Kasumi-1 (cell line): Measurements from ENCODE around the gene KLLN.
"Not testable (repeated sequence)": the region's sequence is repeated elsewhere in the genome, so short reads cannot be mapped to it uniquely, and the experiment has no call there.

Experiments
- DNase-seq, 2 experiments: peaks; one replicate each; lab custom pipeline; 2025; lab: John Stamatoyannopoulos, UW

The KLLN gene

GRCh38 chr10:87866412-87866974, 3.2 kb upstream of the KLLN start:
- peak; percentile 59 to 70 for DNase-seq

- DNase-seq: peak; percentile 67 to 70
Measured at GRCh38 chr10:87865241-87865881, 2.0 kb upstream of the KLLN start.

- peak; percentile 59 to 71 for DNase-seq
Measured at GRCh38 chr10:87864496-87865059, 1.2 kb upstream of the KLLN start.

GRCh38 chr10:87863951-87864495, 690 bp upstream of the KLLN start:
- not testable (repeated sequence) for DNase-seq

- peak; percentile 80 to 86 for DNase-seq
Measured at GRCh38 chr10:87862679-87863052, 667 bp downstream of the KLLN start.

GRCh38 chr10:87861953-87862678, 1.2 kb downstream of the KLLN start:
- DNase-seq: peak; percentile 100

- peak; percentile 88 to 89 for DNase-seq
Measured at GRCh38 chr10:87861566-87861952, 1.8 kb downstream of the KLLN start.

- DNase-seq: peak; percentile 52 to 75
Measured at GRCh38 chr10:87860816-87861403, 2.4 kb downstream of the KLLN start.

GRCh38 chr10:87860156-87860795, 3.1 kb downstream of the KLLN start:
- DNase-seq: peak; percentile 99 to 100

- DNase-seq: not testable (repeated sequence)
Measured at GRCh38 chr10:87855665-87856064, 7.7 kb downstream of the KLLN start.

GRCh38 chr10:87855247-87855646, 8.1 kb downstream of the KLLN start:
- DNase-seq: not testable (repeated sequence)

- DNase-seq: no peak
Measured at GRCh38 chr10:87852089-87852488, 11.2 kb downstream of the KLLN start.

GRCh38 chr10:87850742-87851205, 12.6 kb downstream of the KLLN start:
- DNase-seq: peak; percentile 98

- DNase-seq: no peak
Measured at GRCh38 chr10:87849001-87849400, 14.3 kb downstream of the KLLN start.

GRCh38 chr10:87847550-87847949, 15.8 kb downstream of the KLLN start:
- DNase-seq: no peak

- not testable (repeated sequence) for DNase-seq
Measured at GRCh38 chr10:87846711-87847110, 16.6 kb downstream of the KLLN start.

GRCh38 chr10:87846023-87846422, 17.3 kb downstream of the KLLN start:
- no peak for DNase-seq

GRCh38 chr10:87845624-87845998, 17.7 kb downstream of the KLLN start:
- DNase-seq: no peak

GRCh38 chr10:87844837-87845623, 18.3 kb downstream of the KLLN start:
- peak; percentile 40 to 50 for DNase-seq

- no peak for DNase-seq
Measured at GRCh38 chr10:87843714-87844113, 19.6 kb downstream of the KLLN start.
